Small intestine (tissue), 7 donors: Measurements from ENCODE around the gene ARHGAP10. TPM values are rescaled to one million over a fixed set of nuclear protein-coding genes. Genes with fewer than 3 reads are reported as not detected.

Experiments used
- DNase-seq, 2 donors: peaks; one replicate each; pipeline versions ENCODE4 v3.0.0 to v3.0.0-alpha.2; 2013
- FAIRE-seq: peaks from 2 replicates; lab custom pipeline; 2012; peaks lifted over from hg19 to GRCh38; lab: Jason Lieb, UNC
- H3K27ac ChIP-seq, 3 donors: one replicate each; pipeline ENCODE4 v1.5.1; 2013; ENCODE audit warnings: low read length in 2 of 3, mild to moderate bottlenecking in 2 of 3, control low read depth in 1 of 3, inconsistent platforms in 1 of 3, low read depth in 1 of 3, moderate library complexity in 1 of 3
- H3K27me3 ChIP-seq, 3 donors: one replicate each; pipeline ENCODE4 v1.6.1; 2013; ENCODE audit warnings: low read length in 3 of 3, inconsistent platforms in 1 of 3; ENCODE audit not compliant: control insufficient read depth in 3 of 3, insufficient read depth in 3 of 3
- H3K36me3 ChIP-seq, 3 donors: one replicate each; pipeline ENCODE4 v1.6.1; 2013; ENCODE audit warnings: low read length in 3 of 3, inconsistent platforms in 1 of 3, low read depth in 1 of 3, mild to moderate bottlenecking in 1 of 3, moderate library complexity in 1 of 3; ENCODE audit not compliant: control insufficient read depth in 3 of 3, insufficient read depth in 2 of 3
- H3K4me1 ChIP-seq, 3 donors: one replicate each; pipeline ENCODE4 v1.6.1; 2013; ENCODE audit warnings: low read length in 2 of 3, inconsistent platforms in 1 of 3, low read depth in 1 of 3, mild to moderate bottlenecking in 1 of 3, moderate library complexity in 1 of 3; ENCODE audit not compliant: control insufficient read depth in 3 of 3, insufficient read depth in 2 of 3
- H3K4me3 ChIP-seq, 3 donors: one replicate each; pipeline ENCODE4 v1.5.1; 2013; ENCODE audit warnings: low read length in 3 of 3, control low read depth in 1 of 3, inconsistent platforms in 1 of 3, low read depth in 1 of 3, mild to moderate bottlenecking in 1 of 3, moderate library complexity in 1 of 3
- H3K9me3 ChIP-seq, 2 donors: one replicate each; pipeline ENCODE4 v1.6.1; 2013; ENCODE audit warnings: low read depth in 1 of 2, low read length in 1 of 2; ENCODE audit not compliant: control insufficient read depth in 2 of 2, insufficient read depth in 1 of 2
- WGBS, 3 donors: extraction: QIAGEN DNeasy Blood & Tissue Kit; methylation state at CpG; one replicate each; pipeline ENCODE4 v1.1.7; 2013; 5-methylcytosine and 5-hydroxymethylcytosine counted together
- polyA plus RNA-seq, 4 donors: library from polyadenylated mRNA; stranded (reverse) in 3 of 4; unstranded in 1 of 4; fragments of 200-250 nt in 3 of 4; fragments of 120-200 nt in 1 of 4; gene quantifications; one replicate each; pipeline versions ENCODE4 v1.2.1 to v1.2.3, GENCODE V29; 2013
- donor health status: healthy with polysubstance abuse.
- donor health status: control.
- donor health status: control.
- donor health status: Bipolar disorder and iron deficiency.
- donor health status: healthy.

The ARHGAP10 gene
- polyA plus RNA-seq, 4 donors = 3.4 to 13.2 (median 6.7) TPM

- 74 to 83% (median 79%) methylated on average over 13 of the region's 13 CpGs for WGBS, 3 donors
- DNase-seq (no peak), FAIRE-seq (no peak)
- Histone ChIP-seq H3K36me3 (no peaks in the 10 kb centered on the region), H3K4me1 (peaks cover 0 to 7% (median 4%) of the 10 kb centered on the region in 3 donors), H3K9me3 (no peaks in the 10 kb centered on the region), H3K4me3 (no peak overlapping the region), H3K27ac (no peak overlapping the region), H3K27me3 (no peaks in the 10 kb centered on the region)
Measured at GRCh38 chr4:147724468-147725201, 7.3 kb upstream of the ARHGAP10 start.

GRCh38 chr4:147725673-147726072, 6.2 kb upstream of the ARHGAP10 start:
- H3K27me3 ChIP-seq = no peaks in the 10 kb centered on the region

DNA sequence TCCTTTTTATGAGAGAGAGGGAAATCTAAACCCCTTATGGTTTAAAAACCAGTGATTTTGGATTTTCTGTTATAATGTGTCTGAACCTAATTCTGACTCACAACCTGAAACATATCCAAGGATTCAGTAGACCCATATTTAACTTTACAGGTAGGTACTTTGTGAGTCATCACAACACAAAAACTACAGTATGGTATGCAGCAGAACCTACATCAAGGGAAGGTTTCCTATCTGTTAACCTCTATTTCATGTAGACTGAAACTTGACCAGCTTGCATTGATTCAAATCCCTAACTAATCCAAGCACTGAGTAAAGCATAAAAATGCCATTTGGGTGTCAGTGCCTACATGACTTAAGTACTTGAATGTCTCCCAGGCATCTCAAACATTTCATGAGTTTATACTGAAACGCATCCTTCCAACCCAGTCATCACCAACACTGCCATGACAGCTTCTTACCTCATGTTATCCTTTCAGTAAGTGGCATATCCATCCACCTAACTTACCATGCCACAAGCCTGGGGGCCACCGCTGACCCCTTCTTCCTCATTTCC, 4.3 kb upstream of the ARHGAP10 start:
- Histone ChIP-seq H3K27me3 (no peaks in the 10 kb centered on the region), H3K27ac (no peak overlapping the region), H3K4me3 (no peak overlapping the region), H3K9me3 (no peaks in the 10 kb centered on the region), H3K4me1 (peaks cover 0 to 12% (median 4%) of the 10 kb centered on the region in 3 donors), H3K36me3 (no peaks in the 10 kb centered on the region)
- FAIRE-seq (no peak), DNase-seq (no peak)
- WGBS, 3 donors = 94 to 100% (median 95%) methylated on average over 2 of the region's 2 CpGs

More at GRCh38 chr4:147725673-147726072, 6.2 kb upstream of the ARHGAP10 start:
- Histone ChIP-seq H3K36me3 (no peaks in the 10 kb centered on the region), H3K4me1 (peaks cover 0 to 7% (median 4%) of the 10 kb centered on the region in 3 donors), H3K27ac (no peak overlapping the region), H3K4me3 (no peak overlapping the region), H3K9me3 (no peaks in the 10 kb centered on the region)
- DNase-seq = no peak
- WGBS, 3 donors = 78 to 88% (median 82%) methylated on average over 4 of the region's 4 CpGs
- no peak for FAIRE-seq

GRCh38 chr4:147730333-147730732, 1.6 kb upstream of the ARHGAP10 start:
- no peaks in the 10 kb centered on the region for H3K9me3 ChIP-seq
- 53 to 73% (median 60%) methylated on average over 4 of the region's 4 CpGs for WGBS, 3 donors
- FAIRE-seq = no peak
- H3K4me3 ChIP-seq = no peak overlapping the region
- peaks cover 0 to 11% (median 0%) of the 10 kb centered on the region in 3 donors for H3K27me3 ChIP-seq
- peaks cover 0 to 25% (median 2%) of the 10 kb centered on the region in 3 donors for H3K4me1 ChIP-seq
- no peak for DNase-seq
- no peaks in the 10 kb centered on the region for H3K36me3 ChIP-seq
- no peak overlapping the region for H3K27ac ChIP-seq

- H3K4me1 ChIP-seq = peaks cover 0 to 28% (median 2%) of the 10 kb centered on the region in 3 donors
- peaks cover 0 to 11% (median 0%) of the 10 kb centered on the region in 3 donors for H3K27me3 ChIP-seq
- no peaks in the 10 kb centered on the region for H3K36me3 ChIP-seq
- peak overlapping the region; percentile 75 to 86 (median 79) for H3K4me3 ChIP-seq
- WGBS, 3 donors = 1 to 3% (median 2%) methylated on average over 33 to 38 of the region's 38 CpGs
- peak overlapping the region; percentile 24 to 95 (median 69) for H3K27ac ChIP-seq
- no peaks in the 10 kb centered on the region for H3K9me3 ChIP-seq
- DNase-seq = peak; percentile 55 to 67
- no peak for FAIRE-seq
Measured at GRCh38 chr4:147732518-147733235, 789 bp downstream of the ARHGAP10 start.

DNA sequence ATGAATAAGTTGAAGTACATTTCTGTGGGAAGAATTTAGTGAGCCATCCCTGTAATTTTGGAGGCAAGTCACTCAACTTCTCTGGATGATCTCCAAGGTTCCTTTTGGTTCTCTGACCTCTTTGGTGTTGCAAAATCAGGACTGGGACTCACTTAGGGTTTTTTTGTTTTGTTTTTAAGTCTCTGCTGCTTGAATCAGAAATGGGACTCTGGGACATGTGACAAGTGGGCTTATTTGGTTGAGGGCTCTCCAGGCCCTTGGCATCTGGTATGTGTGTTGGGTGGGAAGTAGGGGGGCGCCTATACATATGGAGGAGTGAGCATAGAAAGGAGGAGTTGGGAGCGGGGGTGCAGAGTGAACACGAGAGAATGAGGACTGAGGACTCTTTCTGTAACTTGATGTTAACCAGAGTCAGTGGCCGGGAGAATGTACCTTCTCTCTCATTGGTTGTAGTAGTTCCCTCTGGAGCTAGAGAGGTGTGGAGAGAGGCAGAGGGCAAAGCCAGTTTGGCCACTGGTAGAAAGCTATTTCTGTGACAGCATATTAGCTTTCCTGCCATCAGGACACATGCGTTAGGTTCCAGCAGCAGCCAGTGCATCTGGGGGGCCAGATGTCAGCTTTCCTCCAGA, 1.9 kb downstream of the ARHGAP10 start:
- peak overlapping the region in 2 of 3 donors; percentile 4 to 86 for H3K4me3 ChIP-seq
- WGBS, 3 donors = 58 to 73% (median 64%) methylated on average over 5 of the region's 5 CpGs
- H3K27me3 ChIP-seq = peaks cover 0 to 11% (median 0%) of the 10 kb centered on the region in 3 donors
- H3K36me3 ChIP-seq = no peaks in the 10 kb centered on the region
- H3K27ac ChIP-seq = peak overlapping the region in 1 of 3 donors; percentile 95
- H3K4me1 ChIP-seq = peaks cover 0 to 28% (median 2%) of the 10 kb centered on the region in 3 donors
- no peak for DNase-seq
- no peak for FAIRE-seq
- no peaks in the 10 kb centered on the region for H3K9me3 ChIP-seq

- Histone ChIP-seq H3K36me3 (no peaks in the 10 kb centered on the region), H3K27ac (no peak overlapping the region), H3K4me1 (peaks cover 0 to 28% (median 2%) of the 10 kb centered on the region in 3 donors), H3K4me3 (no peak overlapping the region), H3K27me3 (peaks cover 0 to 11% (median 0%) of the 10 kb centered on the region in 3 donors), H3K9me3 (no peaks in the 10 kb centered on the region)
- WGBS, 3 donors = 81 to 86% (median 84%) methylated on average over 3 of the region's 3 CpGs
- FAIRE-seq (no peak), DNase-seq (no peak)
Measured at GRCh38 chr4:147734496-147734895, 2.6 kb downstream of the ARHGAP10 start.
